ENCODE measurements around the gene STX8. TPM values are rescaled to one million over a fixed set of nuclear protein-coding genes. Genes with fewer than 3 reads are reported as not detected.

STX8 gene
- polyA plus RNA-seq, 1 of the 3 experiments (the other 2 are of a cell fraction) = 51.3 TPM

- POLR2A ChIA-PET = no interaction called here
- WGBS (ENCODE audit: low lambda C conversion rate) = 83% methylated on average over 3 of the region's 3 CpGs
- Histone ChIP-seq H3K4me2 (no peak overlapping the region), H3K36me3 (replicated peaks in 1 of 2; ENCODE audit: control insufficient read depth in 1 of 2, insufficient read depth in 2 of 2, low read length in 1 of 2) (no peaks in the 10 kb centered on the region), H3K79me2 (ENCODE audit: insufficient read depth) (no peaks in the 10 kb centered on the region), H2AFZ (ENCODE audit: low read depth) (no peak overlapping the region), H3K4me1 (ENCODE audit: control insufficient read depth in 1 of 2, insufficient read depth in 2 of 2, low read depth in 1 of 2, low read length in 1 of 2) (peaks cover 0 to 2% of the 10 kb centered on the region in 2 experiments; a peak in 2 of 4 replicates), H3K27me3 (ENCODE audit: insufficient read depth) (no peaks in the 10 kb centered on the region), H3K9me2 (no peaks in the 10 kb centered on the region), H3K9me3 (no peaks in the 10 kb centered on the region), H3K9ac (no peak overlapping the region), H4K20me1 (ENCODE audit: insufficient read depth) (no peaks in the 10 kb centered on the region), H3F3A (replicated peaks; ENCODE audit: insufficient read depth) (no peaks in the 10 kb centered on the region), H3K27ac (ENCODE audit: low read depth in 2 of 2, low read length in 1 of 2) (no peak overlapping the region), H3K4me3 (ENCODE audit: low read depth in 2 of 2, low read length in 1 of 2) (no peak overlapping the region)
- TF ChIP-seq MAX (IDR thresholded peaks at IDR 0.05; ENCODE audit: low read depth) (no peak), USF1 (IDR thresholded peaks at IDR 0.05; ENCODE audit: borderline replicate concordance, low read depth) (no peak), NRF1 (IDR thresholded peaks at IDR 0.05; ENCODE audit: low read depth, low read length) (no peak)
- DNase-seq = no peak
- CTCF ChIA-PET = interaction anchor here (0.6 kb wide), 1 partner anchor 74 kb away, joined by 5 read pairs; no protein-coding TSS in a partner anchor
Observed at GRCh38 chr17:9356488-9356911, 219.1 kb downstream of the STX8 start.

- H3F3A ChIP-seq (replicated peaks; ENCODE audit: insufficient read depth) = no peaks in the 10 kb centered on the region
- no peak overlapping the region for H2AFZ ChIP-seq (ENCODE audit: low read depth)
- ChIA-PET CTCF (interaction anchor here (0.6 kb wide), 1 partner anchor 73 kb away, joined by 5 read pairs; no protein-coding TSS in a partner anchor), POLR2A (no interaction called here)
- H3K27me3 ChIP-seq (ENCODE audit: insufficient read depth) = no peaks in the 10 kb centered on the region
- 97% methylated on average over 3 of the region's 3 CpGs for WGBS (ENCODE audit: low lambda C conversion rate)
- no peak for TF ChIP-seq YY1 (IDR thresholded peaks at IDR 0.05; ENCODE audit: low read depth)
- no peak for TF ChIP-seq RCOR1 (IDR thresholded peaks at IDR 0.05; ENCODE audit: low read length)
- no peak for TF ChIP-seq RFX5 (IDR thresholded peaks at IDR 0.05; ENCODE audit: low read length)
- no peak for TF ChIP-seq NFIC (IDR thresholded peaks at IDR 0.05; ENCODE audit: borderline replicate concordance)
- TF ChIP-seq POLR2AphosphoS5 (IDR thresholded peaks at IDR 0.05; ENCODE audit: low read depth, low read length) = no peak
- no peak for TF ChIP-seq USF1 (IDR thresholded peaks at IDR 0.05; ENCODE audit: borderline replicate concordance, low read depth)
- TF ChIP-seq GATA2 (CRISPR knock-in tag; IDR thresholded peaks at IDR 0.05) = no peak
- no peak for TF ChIP-seq ZBTB33 (IDR thresholded peaks at IDR 0.05; ENCODE audit: borderline replicate concordance, low read depth)
- no peak for TF ChIP-seq MAX (IDR thresholded peaks at IDR 0.05; ENCODE audit: low read depth)
- TF ChIP-seq CHD2 (IDR thresholded peaks at IDR 0.05; ENCODE audit: low read length, partially characterized antibody) = no peak
- TF ChIP-seq GABPA (IDR thresholded peaks at IDR 0.05; ENCODE audit: low read depth) = no peak
- no peak for TF ChIP-seq IRF3 (IDR thresholded peaks at IDR 0.05; ENCODE audit: low read depth, low read length)
- TF ChIP-seq JUND (IDR thresholded peaks at IDR 0.05) = no peak
- no peak for TF ChIP-seq ELF1 (IDR thresholded peaks at IDR 0.05)
- TF ChIP-seq TAF1 (IDR thresholded peaks at IDR 0.05; ENCODE audit: borderline replicate concordance, low read depth, low read length) = no peak
- no peak for TF ChIP-seq TEAD4 (IDR thresholded peaks at IDR 0.05; ENCODE audit: borderline replicate concordance, insufficient read depth)
- TF ChIP-seq NRF1 (IDR thresholded peaks at IDR 0.05; ENCODE audit: low read depth, low read length) = no peak
- no peak for TF ChIP-seq USF2 (IDR thresholded peaks at IDR 0.05; ENCODE audit: borderline replicate concordance, low read depth, low read length)
- no peak for TF ChIP-seq FOXJ3 (CRISPR knock-in tag; IDR thresholded peaks at IDR 0.05)
- no peak for TF ChIP-seq SMC3 (IDR thresholded peaks at IDR 0.05; ENCODE audit: low read depth, low read length)
- no peaks in the 10 kb centered on the region for H3K36me3 ChIP-seq (replicated peaks in 1 of 2; ENCODE audit: control insufficient read depth in 1 of 2, insufficient read depth in 2 of 2, low read length in 1 of 2)
- no peak overlapping the region for H3K4me3 ChIP-seq (ENCODE audit: low read depth in 2 of 2, low read length in 1 of 2)
- no peak overlapping the region for H3K4me2 ChIP-seq
- no peaks in the 10 kb centered on the region for H3K79me2 ChIP-seq (ENCODE audit: insufficient read depth)
- H3K9me3 ChIP-seq = no peaks in the 10 kb centered on the region
- no peaks in the 10 kb centered on the region for H3K4me1 ChIP-seq (ENCODE audit: control insufficient read depth in 1 of 2, insufficient read depth in 2 of 2, low read depth in 1 of 2, low read length in 1 of 2)
- H4K20me1 ChIP-seq (ENCODE audit: insufficient read depth) = no peaks in the 10 kb centered on the region
- no peak overlapping the region for H3K9ac ChIP-seq
- no peak for DNase-seq
- no peak overlapping the region for H3K27ac ChIP-seq (ENCODE audit: low read depth in 2 of 2, low read length in 1 of 2)
- H3K9me2 ChIP-seq = no peaks in the 10 kb centered on the region
Observed at GRCh38 chr17:9355846-9356245, 219.8 kb downstream of the STX8 start.

Measured in SK-N-SH (cell line).